Body of pancreas (tissue), 4 donors: ENCODE data around the gene IDH2. TPM values are rescaled to one million over a fixed set of nuclear protein-coding genes. Genes with fewer than 3 reads are reported as not detected.
A peak's percentile ranks its signal among the peaks of the same experiment; 100 is the strongest.
"Not testable (repeated sequence)": the region's sequence is repeated elsewhere in the genome, so short reads cannot be mapped to it uniquely, and the experiment has no call there.

Experiments
- ATAC-seq: fragments of 150-250 bp; one replicate; pipeline ENCODE4 v1.9.1; 2016
- DNase-seq, 4 donors: peaks; one replicate each; pipeline ENCODE4 v3.0.0-alpha.2; 2019
- H3K27ac ChIP-seq, 4 donors: fragments of 200-600 bp; sonication (generic); 1 replicate in 3 of 4; 2 replicates in 1 of 4; pipeline versions ENCODE4 v1.5.1 to v1.6.1; 2016 to 2019; ENCODE audit warnings: mild to moderate bottlenecking in 1 of 4, mixed read lengths in 1 of 4, moderate library complexity in 1 of 4
- H3K27me3 ChIP-seq, 2 donors: fragments of 200-600 bp; sonication (generic); one replicate each; pipeline ENCODE4 v1.6.0; 2016; ENCODE audit warnings: mild to moderate bottlenecking in 1 of 2
- H3K36me3 ChIP-seq, 2 donors: fragments of 200-600 bp; sonication (generic); replicated peaks in 1 of 2; 2 replicates each; pipeline ENCODE4 v1.5.1; 2016; ENCODE audit warnings: low read depth in 2 of 2; ENCODE audit not compliant: insufficient read depth in 1 of 2
- H3K4me1 ChIP-seq: fragments of 200-600 bp; sonication (generic); one replicate; pipeline ENCODE4 v1.6.0; 2016
- H3K4me3 ChIP-seq, 2 donors: fragments of 200-600 bp; sonication (generic); 1 replicate in 1 of 2; 2 replicates in 1 of 2; pipeline ENCODE4 v1.5.1; 2016 to 2019
- H3K9me3 ChIP-seq, 3 donors: fragments of 200-600 bp; sonication (generic); 1 replicate in 2 of 3; 2 replicates in 1 of 3; pipeline ENCODE4 v1.5.1; 2016
- CTCF ChIP-seq, 7 experiments: fragments of 450-650 bp in 4 of 7; fragments of 200-600 bp in 3 of 7; sonication (generic) in 3 of 7; IDR thresholded peaks; one replicate each; pipeline ENCODE4 v1.5.1; 2016 to 2019; ENCODE audit warnings: antibody characterized with exemption in 7 of 7
- POLR2A ChIP-seq, 3 donors: fragments of 450-650 bp; IDR thresholded peaks; one replicate each; pipeline ENCODE4 v1.6.1; 2016; ENCODE audit warnings: antibody characterized with exemption in 3 of 3, mild to moderate bottlenecking in 2 of 3
- WGBS, 2 donors: methylation state at CpG; one replicate each; pipeline ENCODE4 v1.1.5; 2017; 5-methylcytosine and 5-hydroxymethylcytosine counted together
- intact Hi-C: fragments of 100-400 bp; cut with DNase I; formaldehyde crosslinking; loops from one replicate; pipeline ENCODE4 v1.15.1; 2023
- total RNA-seq, 2 donors: library from RNA; depleted of rRNA; stranded (reverse); fragments of >200 nt; gene quantifications; one replicate each; pipeline ENCODE4 v1.1.0, GENCODE V29; 2016

IDH2 gene
- total RNA-seq, 2 donors from 2014 or later = 77.5 to 78.6 TPM

- TF ChIP-seq CTCF (IDR thresholded peaks at IDR 0.05) (no peak), POLR2A (IDR thresholded peaks at IDR 0.05) (peak in 2 of 3 donors; percentile 53 to 73)
- Histone ChIP-seq H3K36me3 (no peaks in the 10 kb centered on the region), H3K4me1 (peaks cover 72% of the 10 kb centered on the region), H3K27ac (peak overlapping the region; percentile 57 to 92 (median 85)), H3K4me3 (no peak overlapping the region), H3K9me3 (no peaks in the 10 kb centered on the region), H3K27me3 (no peaks in the 10 kb centered on the region)
- intact Hi-C loops = no loop called here
- DNase-seq (peak; percentile 62 to 73 (median 70)), ATAC-seq (peak; percentile 35)
- 33 to 39% methylated on average over 9 of the region's 9 CpGs for WGBS, 2 donors
These were observed 43.0 kb upstream of the IDH2 start for GRCh38 chr15:90145259-90145658.

- intact Hi-C loops = loop anchor here (5.0 kb wide), 1 partner anchor 79 kb away; no protein-coding TSS in a partner anchor
- H3K27me3 ChIP-seq = no peaks in the 10 kb centered on the region
- DNase-seq (peak; percentile 93 to 96 (median 96)), ATAC-seq (peak; percentile 96)
- WGBS, 2 donors = 15% methylated on average over 8 to 12 of the region's 12 CpGs
- peaks cover 53% of the 10 kb centered on the region for H3K4me1 ChIP-seq
- peak; percentile 31 to 77 (median 70) for TF ChIP-seq POLR2A (IDR thresholded peaks at IDR 0.05)
- TF ChIP-seq CTCF (IDR thresholded peaks at IDR 0.05) = peak; percentile 56 to 97 (median 95)
- H3K4me3 ChIP-seq = no peak overlapping the region
- no peaks in the 10 kb centered on the region for H3K36me3 ChIP-seq
- H3K27ac ChIP-seq = peak overlapping the region; percentile 75 to 92 (median 85)
- no peaks in the 10 kb centered on the region for H3K9me3 ChIP-seq
These were observed 40.9 kb upstream of the IDH2 start for GRCh38 chr15:90143166-90143655.

GRCh38 chr15:90142216-90143165 lies 40.2 kb upstream of the IDH2 start:
- no peaks in the 10 kb centered on the region for H3K27me3 ChIP-seq
- peak overlapping the region in 3 of 4 donors; percentile 81 to 92 (median 89) for H3K27ac ChIP-seq
- ATAC-seq = no peak
- TF ChIP-seq CTCF (IDR thresholded peaks at IDR 0.05) (no peak), POLR2A (IDR thresholded peaks at IDR 0.05) (no peak)
- 66 to 68% methylated on average over 19 to 21 of the region's 21 CpGs for WGBS, 2 donors
- intact Hi-C loops = loop anchor here (5.0 kb wide), 1 partner anchor 80 kb away; no protein-coding TSS in a partner anchor
- no peak overlapping the region for H3K4me3 ChIP-seq
- no peak for DNase-seq
- no peaks in the 10 kb centered on the region for H3K9me3 ChIP-seq
- peaks cover 45% of the 10 kb centered on the region for H3K4me1 ChIP-seq
- H3K36me3 ChIP-seq = no peaks in the 10 kb centered on the region

- intact Hi-C loops = loop anchor here (5.0 kb wide), 1 partner anchor 81 kb away; no protein-coding TSS in a partner anchor
- no peaks in the 10 kb centered on the region for H3K9me3 ChIP-seq
- DNase-seq = no peak
- no peaks in the 10 kb centered on the region for H3K27me3 ChIP-seq
- TF ChIP-seq CTCF (IDR thresholded peaks at IDR 0.05) (no peak), POLR2A (IDR thresholded peaks at IDR 0.05) (no peak)
- no peak overlapping the region for H3K4me3 ChIP-seq
- H3K4me1 ChIP-seq = peaks cover 39% of the 10 kb centered on the region
- H3K27ac ChIP-seq = no peak overlapping the region
- ATAC-seq = no peak
- H3K36me3 ChIP-seq = no peaks in the 10 kb centered on the region
- WGBS, 2 donors = 70 to 89% methylated on average over 5 to 12 of the region's 13 CpGs
These were observed 39.4 kb upstream of the IDH2 start for GRCh38 chr15:90141646-90142045.

GRCh38 chr15:90139549-90139948 lies 37.3 kb upstream of the IDH2 start:
- ATAC-seq, intact Hi-C loops, H3K9me3 ChIP-seq, DNase-seq, H3K27me3 ChIP-seq, H3K36me3 ChIP-seq, H3K4me3 ChIP-seq, H3K27ac ChIP-seq: not testable (repeated sequence)
- H3K4me1 ChIP-seq = peaks cover 18% of the 10 kb centered on the region
- 88 to 94% methylated on average over 5 to 8 of the region's 8 CpGs for WGBS, 2 donors
